Measurements from ENCODE around the gene FGF14.

The FGF14 gene

GRCh38 chr13:101977475-101977874, 424.4 kb downstream of the FGF14 start:
- no peak for TF ChIP-seq CTCF (conservative IDR thresholded peaks at IDR 0.05; ENCODE audit: low read length)
- H3K4me3 ChIP-seq (ENCODE audit: low read length), result no peak overlapping the region
- DNase-seq (ENCODE audit: low read depth), result no peak

GRCh38 chr13:101972191-101972590, 429.7 kb downstream of the FGF14 start:
- DNase-seq (ENCODE audit: low read depth), result no peak
- no peak overlapping the region for H3K4me3 ChIP-seq (ENCODE audit: low read length)
- TF ChIP-seq CTCF (conservative IDR thresholded peaks at IDR 0.05; ENCODE audit: low read length), result no peak

GRCh38 chr13:101970341-101970740, 431.5 kb downstream of the FGF14 start:
- no peak for DNase-seq (ENCODE audit: low read depth)
- H3K4me3 ChIP-seq (ENCODE audit: low read length), result no peak overlapping the region
- TF ChIP-seq CTCF (conservative IDR thresholded peaks at IDR 0.05; ENCODE audit: low read length), result no peak

- no peak overlapping the region for H3K4me3 ChIP-seq (ENCODE audit: low read length)
- no peak for DNase-seq (ENCODE audit: low read depth)
- no peak for TF ChIP-seq CTCF (conservative IDR thresholded peaks at IDR 0.05; ENCODE audit: low read length)
Observed at GRCh38 chr13:101967781-101968180, 434.1 kb downstream of the FGF14 start.

- TF ChIP-seq CTCF (conservative IDR thresholded peaks at IDR 0.05; ENCODE audit: low read length), result no peak
- no peak for DNase-seq (ENCODE audit: low read depth)
- no peak overlapping the region for H3K4me3 ChIP-seq (ENCODE audit: low read length)
Observed at GRCh38 chr13:101967216-101967615, 434.6 kb downstream of the FGF14 start.

GRCh38 chr13:101965096-101965495, 436.8 kb downstream of the FGF14 start:
- no peak for DNase-seq (ENCODE audit: low read depth)
- no peak for TF ChIP-seq CTCF (conservative IDR thresholded peaks at IDR 0.05; ENCODE audit: low read length)
- H3K4me3 ChIP-seq (ENCODE audit: low read length), result no peak overlapping the region

GRCh38 chr13:101959016-101959415, 442.8 kb downstream of the FGF14 start:
- no peak for TF ChIP-seq CTCF (conservative IDR thresholded peaks at IDR 0.05; ENCODE audit: low read length)
- H3K4me3 ChIP-seq (ENCODE audit: low read length), result no peak overlapping the region
- DNase-seq (ENCODE audit: low read depth), result no peak
